Measurements from ENCODE around the gene CPA4.

CPA4 gene

GRCh38 chr7:130275826-130276297 is 17.1 kb upstream of the CPA4 start:
- no peak for DNase-seq

DNA sequence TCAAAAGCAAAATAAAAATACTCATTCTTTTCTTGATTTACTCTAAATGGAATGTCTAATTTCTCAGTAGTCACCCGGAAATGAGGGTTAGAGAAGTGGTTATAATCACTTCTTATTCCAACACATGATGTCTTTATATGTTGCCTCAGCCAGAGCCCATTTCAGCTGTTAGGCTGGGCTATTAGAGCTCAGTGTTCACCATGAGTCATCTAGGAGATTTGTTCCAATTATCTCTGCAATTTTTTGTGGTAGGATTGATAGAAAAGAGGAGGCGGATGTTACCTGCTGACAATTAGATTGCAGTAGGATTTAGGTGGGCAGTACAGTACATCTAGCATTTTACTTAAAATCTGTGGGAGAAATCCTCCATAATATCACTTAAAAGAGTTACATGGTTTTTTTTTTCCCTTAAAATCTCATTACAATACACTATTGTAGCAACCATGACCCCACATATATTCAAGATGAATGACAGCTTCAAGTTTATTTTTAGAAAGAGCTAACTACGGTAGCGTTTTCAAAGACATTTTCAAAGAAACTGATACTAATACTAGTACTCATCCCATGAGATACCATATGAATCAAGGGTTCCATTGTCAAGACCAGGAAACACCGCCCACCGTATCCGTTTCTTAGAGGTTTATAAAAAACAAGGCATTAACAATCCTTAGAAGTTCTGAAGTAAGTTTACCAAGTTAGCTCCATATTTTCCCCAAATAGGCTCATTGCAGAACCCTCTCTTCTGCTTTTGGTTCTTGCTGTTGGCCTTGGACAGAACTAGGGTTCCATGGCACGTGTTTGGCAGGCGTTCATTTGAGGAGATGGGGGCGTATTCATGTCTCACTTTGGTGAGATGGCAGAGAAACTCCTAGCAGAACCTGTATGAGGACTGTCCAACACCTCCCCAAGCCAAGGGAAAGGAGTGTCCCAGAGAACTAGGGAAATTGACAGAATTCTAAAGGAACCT is 15.9 kb upstream of the CPA4 start:
- no peak for DNase-seq

DNA sequence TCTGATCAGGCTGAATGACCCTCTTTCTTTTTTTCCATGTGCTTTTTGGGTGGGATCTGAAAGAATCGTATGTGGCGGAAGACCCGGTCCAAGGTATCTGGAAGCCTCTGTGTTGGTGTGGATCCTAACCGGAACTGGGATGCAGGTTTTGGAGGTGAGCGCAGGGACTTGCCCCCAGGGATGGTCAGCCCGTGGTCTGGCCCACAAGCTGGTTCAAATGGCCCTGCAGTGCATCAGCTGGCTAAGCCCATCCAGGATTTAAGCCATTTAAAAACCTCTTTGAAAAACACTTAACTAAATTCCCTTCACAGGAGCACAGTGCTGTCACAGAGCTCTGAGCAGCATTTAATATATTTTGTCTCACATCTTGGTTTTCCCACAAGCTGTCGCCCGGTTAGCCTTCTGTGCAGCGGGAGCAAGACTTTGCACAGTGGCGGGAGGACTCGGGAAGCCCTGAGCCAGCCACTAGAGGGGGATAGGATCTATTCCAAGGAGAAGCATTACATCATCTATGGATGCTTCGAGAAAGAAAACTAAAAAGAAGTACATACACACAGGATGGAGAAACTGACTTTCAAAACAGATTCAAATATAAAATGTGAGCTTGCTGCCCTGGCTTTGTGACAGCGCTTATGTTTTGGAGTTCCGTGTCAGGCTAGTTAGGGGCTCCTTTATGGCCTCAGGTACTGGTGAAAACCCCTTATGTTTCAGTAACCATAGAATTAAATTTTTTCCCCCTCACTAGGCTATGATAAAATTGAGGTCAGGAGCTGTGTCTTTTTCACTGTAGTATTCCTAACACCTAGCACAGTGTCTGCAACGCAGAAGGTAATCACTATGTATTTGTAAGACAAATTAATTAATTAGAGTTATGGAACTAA is 15.0 kb upstream of the CPA4 start:
- no peak for DNase-seq

GRCh38 chr7:130278860-130279259 is 14.1 kb upstream of the CPA4 start:
- no peak for DNase-seq

DNA sequence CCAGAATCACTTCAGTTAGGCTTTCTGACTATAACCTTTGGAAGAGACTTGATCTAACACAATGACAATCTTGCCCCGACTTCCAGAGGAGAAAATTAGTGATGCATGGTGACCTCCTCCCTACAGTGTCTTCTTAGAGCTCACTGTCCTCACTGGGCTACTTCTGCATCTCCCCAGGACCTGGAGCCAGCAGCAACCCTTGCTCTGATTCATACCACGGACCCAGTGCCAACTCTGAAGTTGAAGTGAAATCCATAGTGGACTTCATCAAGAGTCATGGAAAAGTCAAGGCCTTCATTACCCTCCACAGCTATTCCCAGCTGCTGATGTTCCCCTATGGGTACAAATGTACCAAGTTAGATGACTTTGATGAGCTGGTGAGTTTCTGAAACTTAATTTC is 13.7 kb upstream of the CPA4 start:
- no peak for DNase-seq

- DNase-seq, result no peak
These were observed 13.1 kb upstream of the CPA4 start for GRCh38 chr7:130279906-130280305.

DNA sequence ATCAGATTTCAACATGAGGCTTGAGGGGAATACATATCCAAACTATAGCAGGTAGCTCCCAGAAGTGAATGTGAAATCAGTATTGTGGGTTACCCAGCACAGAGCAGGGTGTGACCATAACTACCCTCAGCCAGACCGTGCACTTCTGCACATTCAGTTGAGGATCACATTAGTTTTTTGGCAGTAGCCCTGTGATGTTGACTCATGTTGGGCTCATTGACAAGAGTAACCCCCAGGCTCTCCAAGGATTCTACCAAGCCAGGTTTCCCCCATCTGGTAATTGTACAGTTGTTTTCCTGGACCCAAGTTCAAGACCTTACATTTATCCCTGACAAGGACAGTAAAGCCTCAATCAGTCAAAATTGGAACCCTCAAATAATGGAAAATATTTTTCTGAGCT is 11.7 kb upstream of the CPA4 start:
- no peak for DNase-seq

DNA sequence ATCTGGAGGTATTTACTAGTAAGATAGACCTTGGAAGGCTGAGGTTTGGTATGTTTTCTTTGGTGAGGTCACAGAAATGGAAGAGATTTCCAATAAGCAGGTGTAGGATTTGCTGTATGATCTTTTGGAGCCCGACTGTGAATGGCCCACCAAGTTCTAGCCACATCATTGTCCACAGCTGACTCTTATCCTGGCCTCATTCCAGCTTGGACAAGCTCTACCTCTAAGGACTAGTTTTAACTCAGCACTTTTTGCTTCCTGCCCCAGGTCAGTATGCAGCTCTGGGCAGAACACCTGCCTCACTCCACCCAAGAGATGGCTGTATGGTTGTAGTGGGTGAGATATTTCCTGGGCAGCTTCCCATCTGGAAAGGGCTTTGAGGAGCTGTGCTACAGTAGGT is 6.1 kb upstream of the CPA4 start:
- no peak for DNase-seq

GRCh38 chr7:130288168-130288567 is 4.8 kb upstream of the CPA4 start:
- no peak for DNase-seq

DNA sequence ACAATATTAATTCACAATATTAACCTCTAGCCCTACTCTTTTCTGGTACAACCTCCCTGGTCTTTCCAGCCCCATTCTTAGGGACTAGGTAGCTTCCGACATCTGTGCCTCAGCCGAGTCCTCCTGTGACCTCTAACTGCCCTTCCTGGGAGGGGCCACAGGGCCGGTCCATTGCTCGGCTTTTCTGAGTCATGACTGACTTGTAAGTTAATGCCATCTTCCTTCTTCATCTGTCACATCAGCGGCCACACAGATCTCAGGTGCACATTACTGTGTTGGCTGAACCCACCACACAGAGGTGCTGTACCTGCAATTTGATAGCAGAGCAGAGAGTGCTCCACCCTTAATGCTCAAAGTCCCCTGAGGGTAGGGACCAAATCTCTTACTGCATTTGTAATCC is 4.1 kb upstream of the CPA4 start:
- DNase-seq, result no peak

GRCh38 chr7:130289478-130289877 is 3.5 kb upstream of the CPA4 start:
- no peak for DNase-seq

GRCh38 chr7:130290745-130291144 is 2.2 kb upstream of the CPA4 start:
- no peak for DNase-seq

DNA sequence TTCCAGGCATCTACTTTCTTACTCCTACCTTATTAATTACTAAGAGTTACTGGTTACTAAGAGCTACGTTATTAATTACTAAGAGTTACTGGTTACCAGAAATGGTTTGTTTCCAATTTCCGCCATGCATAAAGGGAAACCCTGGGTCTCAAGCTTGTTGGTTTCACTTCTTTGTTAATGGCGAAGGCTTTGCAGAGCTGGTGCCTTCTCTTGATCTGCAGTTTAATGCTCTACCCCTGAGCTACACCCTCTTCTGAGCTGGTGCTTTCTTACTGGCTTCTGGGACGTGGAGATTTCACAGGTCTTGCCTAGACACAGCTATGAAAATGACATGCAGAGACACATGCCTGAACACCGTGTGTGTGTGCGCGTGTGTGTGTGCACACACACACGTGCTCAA is 560 bp downstream of the CPA4 start:
- DNase-seq, result no peak

DNA sequence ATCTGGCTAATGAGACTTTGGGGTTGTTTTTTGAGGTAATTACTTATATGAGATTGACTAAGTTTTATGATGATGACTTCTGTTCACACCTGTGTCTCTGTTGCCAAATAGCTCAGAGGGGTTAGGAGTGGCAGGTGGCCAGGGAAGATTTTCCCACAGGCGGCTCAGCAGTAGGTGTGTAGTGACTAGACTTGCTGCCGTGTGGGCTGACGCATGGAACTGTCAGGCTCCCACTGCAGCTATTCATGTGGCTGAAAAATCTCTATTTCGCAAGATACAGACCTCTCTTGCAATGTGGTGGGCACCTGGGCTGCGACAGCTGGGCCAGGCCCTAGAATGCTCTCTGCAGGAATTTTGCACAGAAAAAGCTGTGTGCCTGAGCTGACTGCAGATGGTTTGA is 1.4 kb downstream of the CPA4 start:
- DNase-seq, result no peak

DNA sequence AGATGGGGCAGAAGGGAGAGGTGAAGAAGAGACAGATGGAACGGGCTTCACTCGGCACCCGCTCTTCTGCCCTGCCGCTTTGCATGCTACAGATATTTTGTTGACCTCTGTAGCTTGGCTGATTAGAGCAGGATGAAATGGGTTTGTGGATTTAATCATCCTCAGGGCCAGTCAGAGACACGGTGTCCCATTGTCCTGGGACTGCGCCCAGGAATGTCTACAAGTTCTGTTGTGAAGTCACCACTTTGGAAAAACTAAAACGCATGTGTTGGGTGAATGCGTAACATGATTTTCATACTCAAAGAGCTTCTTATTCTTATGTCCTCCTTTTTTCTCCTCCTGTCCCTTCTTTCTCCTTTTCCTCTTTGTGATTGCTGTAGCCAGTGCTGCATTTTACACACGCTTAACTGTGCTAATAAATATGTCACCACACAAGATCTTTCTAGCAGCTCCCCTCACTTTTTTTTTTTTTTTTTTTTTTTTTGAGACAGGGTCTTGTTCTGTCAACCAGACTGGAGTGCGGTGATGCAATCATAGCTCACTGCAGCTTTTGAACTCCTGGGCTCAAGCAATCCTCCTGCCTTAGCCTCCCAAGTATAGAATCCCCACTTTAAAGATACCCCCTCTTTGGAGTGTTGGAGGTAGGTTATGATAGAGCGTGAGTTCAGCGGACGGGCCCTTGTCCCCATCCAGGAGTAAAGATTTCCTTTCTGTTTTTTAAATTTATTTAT is 3.4 kb downstream of the CPA4 start:
- DNase-seq, result no peak

DNA sequence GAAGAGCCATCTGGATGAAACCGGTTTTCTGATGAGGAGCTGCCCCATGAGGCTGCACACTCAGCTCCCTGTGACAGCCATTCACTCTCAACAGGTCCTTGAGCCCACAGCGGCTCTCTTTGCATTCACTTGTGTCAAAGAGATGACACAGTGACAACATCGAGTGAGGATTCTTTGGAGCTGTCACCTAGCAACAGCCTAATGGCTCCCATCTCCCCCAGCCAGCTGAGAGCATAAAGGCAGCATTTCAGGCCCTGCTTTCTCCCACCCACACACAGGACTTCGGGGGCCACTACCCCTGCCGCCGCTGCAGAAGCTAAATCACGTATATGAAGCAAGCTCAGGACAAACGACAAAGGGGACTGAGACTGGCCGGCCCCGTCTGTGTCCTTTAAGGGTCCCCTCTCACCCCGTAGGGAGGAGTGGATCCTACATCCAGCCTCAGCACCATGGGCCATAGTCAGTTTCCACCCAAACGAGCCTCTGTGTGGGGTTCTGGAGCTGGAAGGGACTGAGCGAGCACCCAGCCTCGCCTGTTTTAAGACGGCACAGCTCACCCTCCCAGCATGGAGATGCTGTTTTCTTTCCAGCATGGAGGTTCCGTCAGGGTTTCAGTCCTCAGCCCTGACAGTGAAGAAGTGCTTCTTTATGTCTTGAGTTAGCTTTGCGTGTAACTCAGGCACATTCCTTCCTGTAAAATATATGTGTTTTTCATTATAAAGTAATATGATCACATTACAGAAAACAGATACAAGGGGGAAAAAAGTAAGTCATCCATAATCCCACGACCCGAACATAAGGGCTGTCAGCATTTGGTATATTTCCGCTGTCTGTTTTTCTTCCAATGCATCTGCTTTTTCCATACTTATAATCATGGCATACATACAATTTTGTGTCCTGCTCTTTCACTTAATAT is 4.9 kb downstream of the CPA4 start:
- DNase-seq, result no peak

GRCh38 chr7:130298544-130299326 is 5.8 kb downstream of the CPA4 start:
- no peak for DNase-seq

DNA sequence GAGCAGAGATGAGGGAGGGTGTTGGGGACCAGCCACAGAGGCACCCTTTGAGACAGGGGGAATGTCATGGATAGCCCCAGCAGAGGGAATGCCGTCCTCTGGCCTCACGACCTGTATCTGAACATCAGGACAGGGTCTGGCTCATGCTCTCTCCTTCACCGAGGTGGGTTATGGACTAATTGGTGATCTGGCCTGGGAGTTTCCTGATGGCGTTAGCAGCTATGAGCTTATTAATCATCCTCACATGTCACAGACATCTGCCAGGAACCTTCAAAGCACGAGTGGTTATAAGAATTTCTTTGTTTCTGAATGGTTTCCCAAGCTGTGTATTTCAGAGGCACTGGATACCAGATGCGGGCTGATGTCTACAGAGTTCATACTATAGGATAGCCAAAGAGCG is 6.9 kb downstream of the CPA4 start:
- DNase-seq, result no peak

- DNase-seq, result no peak
These were observed 8.6 kb downstream of the CPA4 start for GRCh38 chr7:130301501-130302020.

GRCh38 chr7:130302649-130303048 is 9.7 kb downstream of the CPA4 start:
- no peak for DNase-seq

GRCh38 chr7:130303127-130303526 is 10.2 kb downstream of the CPA4 start:
- no peak for DNase-seq
